Cortex of kidney (tissue), 1 donor: ENCODE results near the gene SPTLC2.

Experiments used
- DNase-seq: peaks from one replicate; lab custom pipeline; 2025; lab: John Stamatoyannopoulos, UW

SPTLC2 gene

GRCh38 chr14:77622366-77622961, 6.0 kb upstream of the SPTLC2 start:
- DNase-seq = no peak

- DNase-seq = no peak
Measured at GRCh38 chr14:77620222-77620870, 3.9 kb upstream of the SPTLC2 start.

- no peak for DNase-seq
Measured at GRCh38 chr14:77618381-77618970, 2.0 kb upstream of the SPTLC2 start.

- no peak for DNase-seq
Measured at GRCh38 chr14:77616133-77616453, 344 bp downstream of the SPTLC2 start.

GRCh38 chr14:77615361-77616132, 890 bp downstream of the SPTLC2 start:
- no peak for DNase-seq

- DNase-seq = no peak
Measured at GRCh38 chr14:77613201-77613600, 3.2 kb downstream of the SPTLC2 start.

GRCh38 chr14:77612011-77612620, 4.3 kb downstream of the SPTLC2 start:
- no peak for DNase-seq

GRCh38 chr14:77610553-77610952, 5.9 kb downstream of the SPTLC2 start:
- DNase-seq = no peak

- no peak for DNase-seq
Measured at GRCh38 chr14:77609922-77610321, 6.5 kb downstream of the SPTLC2 start.

GRCh38 chr14:77607741-77608302, 8.6 kb downstream of the SPTLC2 start:
- no peak for DNase-seq

- DNase-seq = no peak
Measured at GRCh38 chr14:77605392-77605972, 11.0 kb downstream of the SPTLC2 start.

- no peak for DNase-seq
Measured at GRCh38 chr14:77603654-77604255, 12.7 kb downstream of the SPTLC2 start.

- no peak for DNase-seq
Measured at GRCh38 chr14:77603031-77603430, 13.4 kb downstream of the SPTLC2 start.

- no peak for DNase-seq
Measured at GRCh38 chr14:77601846-77602619, 14.4 kb downstream of the SPTLC2 start.

GRCh38 chr14:77599889-77600288, 16.5 kb downstream of the SPTLC2 start:
- DNase-seq = no peak

GRCh38 chr14:77598366-77599070, 17.9 kb downstream of the SPTLC2 start:
- no peak for DNase-seq

GRCh38 chr14:77593501-77593961, 22.9 kb downstream of the SPTLC2 start:
- no peak for DNase-seq

GRCh38 chr14:77590845-77591485, 25.5 kb downstream of the SPTLC2 start:
- DNase-seq = no peak

- no peak for DNase-seq
Measured at GRCh38 chr14:77589099-77589498, 27.3 kb downstream of the SPTLC2 start.
